GM21360 (cell line): Measurements from ENCODE around the gene C6orf132.

Experiments
- ATAC-seq: cut with Tn5 transposase; IDR thresholded peaks from one replicate; pipeline ENCODE4 v1.9.1; 2021; ENCODE audit warnings: mild to moderate bottlenecking, moderate library complexity; ENCODE audit not compliant: unreplicated experiment

The C6orf132 gene

DNA sequence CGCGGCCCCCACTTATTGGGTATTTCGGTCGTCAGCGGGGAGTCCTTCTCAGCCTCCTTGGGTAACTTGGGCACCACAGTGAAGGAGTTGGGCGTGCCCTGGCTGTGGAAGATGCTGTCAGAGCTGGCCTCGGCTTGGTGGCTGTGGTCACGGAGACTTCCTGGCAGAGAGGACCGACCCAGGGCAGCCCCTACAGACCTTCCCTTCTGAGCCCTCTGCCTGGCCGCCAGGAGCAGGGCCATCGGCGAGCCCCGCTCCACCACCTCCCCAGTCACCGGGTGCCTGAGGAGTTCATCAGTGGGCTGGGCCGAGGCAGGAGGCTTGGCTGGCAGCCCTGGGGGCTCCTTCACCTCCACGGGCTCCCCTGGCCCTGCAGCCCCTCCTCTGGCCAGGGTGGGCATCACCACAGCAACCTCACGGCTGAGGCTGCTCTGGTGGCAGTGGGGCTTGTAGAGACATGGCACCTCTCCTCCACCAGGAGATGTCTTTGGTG is 37.2 kb downstream of the C6orf132 start:
- ATAC-seq, result no peak

DNA sequence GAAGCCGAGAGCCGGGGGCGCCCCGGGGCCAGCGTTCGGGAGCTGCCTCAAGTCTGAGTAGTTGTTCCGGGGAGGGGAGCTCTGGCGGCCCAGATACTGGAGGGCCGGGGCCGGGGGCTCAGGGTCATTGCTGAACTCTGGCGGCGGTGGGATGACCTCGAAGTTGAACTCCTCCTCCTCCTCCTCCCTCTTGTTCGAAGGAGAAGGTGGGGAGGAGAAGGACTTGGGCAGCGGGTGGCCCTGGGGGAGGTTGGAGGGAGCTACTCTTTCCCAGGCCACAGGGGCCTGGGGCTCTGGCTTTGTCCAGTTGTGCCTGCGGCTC is 37.7 kb downstream of the C6orf132 start:
- no peak for ATAC-seq

DNA sequence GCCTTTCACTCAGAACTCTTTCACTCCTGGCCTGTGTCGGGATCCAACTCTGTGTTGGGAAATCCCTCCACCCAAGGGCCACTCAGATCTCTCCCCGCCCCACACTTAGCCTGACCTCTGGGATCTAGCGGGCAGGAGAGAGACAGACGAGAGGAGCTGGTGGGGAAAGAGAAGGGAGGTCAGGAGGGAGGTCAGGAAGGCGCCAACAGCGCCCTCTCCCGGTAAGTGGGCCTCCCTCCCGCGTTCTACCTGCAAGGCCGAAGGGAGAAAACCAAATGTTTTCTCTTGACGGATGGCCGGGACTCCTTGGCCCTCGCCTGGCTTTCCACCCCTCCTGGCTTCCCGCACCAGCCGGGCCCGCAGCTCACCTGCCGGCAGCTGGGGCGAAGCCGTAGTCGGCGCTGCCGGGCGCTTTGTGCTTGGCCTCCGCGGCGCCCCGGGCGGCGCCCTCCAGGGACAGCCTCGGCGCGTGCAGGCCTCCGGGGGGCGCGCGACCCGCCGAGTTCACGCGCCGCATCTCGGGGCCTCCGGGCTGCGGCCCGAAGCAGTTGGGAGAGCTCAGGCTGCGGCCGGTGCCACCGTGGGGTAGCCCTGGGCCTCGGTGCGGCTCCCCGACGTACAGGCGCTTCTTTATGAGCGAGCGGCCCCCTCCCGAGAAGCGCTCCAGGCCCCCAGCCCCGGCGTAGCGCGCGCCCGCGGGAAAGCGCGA is 38.2 kb downstream of the C6orf132 start:
- no peak for ATAC-seq

DNA sequence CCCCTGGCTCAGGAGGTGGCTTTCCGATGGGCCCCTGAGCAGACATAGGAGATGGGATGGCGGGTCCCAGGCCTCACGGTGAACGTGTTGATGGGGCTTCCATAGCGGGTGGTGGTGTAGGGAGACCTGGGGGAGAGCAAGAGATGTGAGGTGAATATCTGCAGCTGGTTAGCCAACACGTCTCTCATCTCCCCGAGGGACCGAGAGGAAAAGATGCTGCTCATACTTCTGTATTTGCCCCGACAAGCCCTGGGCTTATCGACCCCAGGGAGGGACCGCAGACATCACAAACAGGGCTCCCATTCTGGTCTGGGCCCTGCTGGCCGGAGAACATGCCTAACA is 38.7 kb downstream of the C6orf132 start:
- ATAC-seq, result no peak

DNA sequence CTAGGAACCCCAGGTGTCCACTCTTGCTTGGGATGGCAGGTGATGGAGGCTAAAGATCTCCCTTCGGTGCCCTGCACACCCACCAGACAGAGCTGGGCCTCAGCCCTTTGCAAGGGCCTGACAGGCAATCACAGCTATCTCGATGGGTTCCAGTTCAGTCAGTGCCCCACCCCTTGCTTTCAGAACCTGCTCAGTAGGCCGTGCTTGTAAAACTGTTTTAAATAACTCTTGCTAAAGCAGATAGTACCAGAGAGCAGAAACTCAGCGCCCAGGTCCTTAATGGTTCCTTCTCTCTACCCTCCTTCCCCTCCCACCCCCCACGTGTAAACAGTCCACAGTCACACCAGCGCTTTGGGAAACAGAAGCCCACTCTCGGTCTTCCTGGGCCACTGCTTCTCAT is 39.2 kb downstream of the C6orf132 start:
- ATAC-seq, result no peak

DNA sequence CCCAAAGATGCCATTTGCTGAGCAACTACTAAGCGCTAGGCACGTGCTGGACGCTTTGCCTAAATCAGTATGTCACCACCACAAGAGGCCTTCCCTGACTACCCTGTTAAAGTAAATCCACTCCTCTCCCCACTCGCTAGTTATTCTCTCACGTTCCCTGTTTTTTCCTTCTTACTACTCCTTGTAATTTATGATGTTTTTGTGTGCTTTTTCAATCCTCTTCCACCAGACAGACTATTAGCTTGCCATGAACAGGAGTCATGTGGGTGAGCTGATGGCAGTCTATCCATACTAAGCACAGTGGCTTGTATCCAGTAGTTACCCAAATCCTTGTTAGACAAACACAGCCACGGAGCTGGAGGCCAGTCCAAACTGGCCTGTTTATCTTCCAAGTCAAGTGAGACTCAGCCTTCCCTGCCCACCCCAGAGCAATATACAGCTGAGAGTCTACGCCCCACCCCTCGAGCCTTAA is 41.2 kb downstream of the C6orf132 start:
- no peak for ATAC-seq

DNA sequence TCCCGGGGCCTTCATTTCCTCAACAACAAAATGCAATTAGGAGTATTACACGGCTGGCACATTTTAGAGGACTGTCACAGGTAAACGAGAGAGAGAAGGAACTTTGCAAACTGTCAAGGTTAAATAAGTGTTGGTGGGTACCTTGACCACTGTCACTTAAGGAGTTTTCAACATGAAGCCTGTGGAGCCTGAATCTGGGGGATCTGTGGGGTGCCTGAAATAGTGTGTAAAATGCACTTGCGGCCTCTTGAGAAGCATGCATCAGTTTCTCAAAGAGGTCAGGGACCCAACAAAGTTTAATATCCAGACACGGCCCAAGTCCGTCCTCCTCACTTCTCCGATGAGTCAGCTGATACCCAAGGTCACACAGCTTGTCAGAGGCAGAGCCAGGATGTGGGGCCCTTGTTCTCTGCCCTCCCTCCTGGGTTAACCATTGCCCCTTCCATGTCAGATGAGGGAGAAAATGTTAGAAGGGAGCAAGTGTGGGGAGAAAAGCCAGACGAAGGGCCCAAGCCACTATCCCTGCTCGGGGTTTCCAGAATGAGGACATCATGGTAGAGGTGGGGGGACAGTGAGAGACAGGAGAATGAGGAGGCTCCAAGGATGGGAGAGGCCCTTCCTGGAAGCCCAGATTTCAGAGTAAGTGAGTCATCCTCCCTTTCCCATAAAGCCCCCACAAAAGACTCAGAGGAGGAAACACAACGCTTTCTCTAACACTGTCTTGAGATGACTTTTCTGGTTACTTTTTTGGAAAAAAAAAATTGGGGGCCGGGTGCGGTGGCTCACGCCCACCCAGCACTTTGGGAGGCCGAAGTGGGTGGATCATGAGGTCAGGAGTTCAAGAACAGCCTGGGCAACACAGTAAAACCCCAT is 42.2 kb downstream of the C6orf132 start:
- ATAC-seq, result no peak

DNA sequence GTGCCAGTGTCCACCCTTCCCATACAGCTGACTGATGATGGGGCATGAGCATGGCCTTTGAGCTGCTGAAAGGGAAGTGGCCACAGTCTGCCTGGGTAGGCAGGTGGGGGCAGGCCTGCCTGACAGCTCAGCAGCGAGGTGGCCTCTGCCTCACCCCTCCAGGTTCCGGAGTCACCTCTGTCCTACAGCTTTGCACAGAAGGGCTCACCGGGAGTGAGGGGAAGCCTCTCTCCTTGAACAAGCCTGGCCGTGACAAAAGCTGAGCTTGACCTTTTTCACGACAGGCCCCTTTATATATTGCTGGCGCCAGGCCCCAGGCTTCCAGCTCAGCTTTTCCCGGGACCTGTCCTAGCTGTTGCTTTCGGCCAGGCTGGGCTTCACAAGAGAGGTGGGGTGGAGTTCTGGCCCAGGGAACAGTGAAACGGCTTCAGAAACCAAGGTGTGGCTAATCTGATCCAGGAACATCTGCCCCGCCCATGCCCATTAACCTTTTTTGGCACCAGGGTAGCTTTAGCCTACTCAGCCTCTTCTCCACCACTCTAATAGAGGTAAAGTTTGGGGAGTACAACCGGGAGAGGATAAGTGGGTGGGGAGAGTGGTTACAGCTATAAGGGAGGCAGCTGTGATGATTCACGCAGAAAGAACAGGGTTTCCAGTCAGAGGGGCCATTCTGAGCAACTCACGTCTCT is 42.9 kb downstream of the C6orf132 start:
- no peak for ATAC-seq

DNA sequence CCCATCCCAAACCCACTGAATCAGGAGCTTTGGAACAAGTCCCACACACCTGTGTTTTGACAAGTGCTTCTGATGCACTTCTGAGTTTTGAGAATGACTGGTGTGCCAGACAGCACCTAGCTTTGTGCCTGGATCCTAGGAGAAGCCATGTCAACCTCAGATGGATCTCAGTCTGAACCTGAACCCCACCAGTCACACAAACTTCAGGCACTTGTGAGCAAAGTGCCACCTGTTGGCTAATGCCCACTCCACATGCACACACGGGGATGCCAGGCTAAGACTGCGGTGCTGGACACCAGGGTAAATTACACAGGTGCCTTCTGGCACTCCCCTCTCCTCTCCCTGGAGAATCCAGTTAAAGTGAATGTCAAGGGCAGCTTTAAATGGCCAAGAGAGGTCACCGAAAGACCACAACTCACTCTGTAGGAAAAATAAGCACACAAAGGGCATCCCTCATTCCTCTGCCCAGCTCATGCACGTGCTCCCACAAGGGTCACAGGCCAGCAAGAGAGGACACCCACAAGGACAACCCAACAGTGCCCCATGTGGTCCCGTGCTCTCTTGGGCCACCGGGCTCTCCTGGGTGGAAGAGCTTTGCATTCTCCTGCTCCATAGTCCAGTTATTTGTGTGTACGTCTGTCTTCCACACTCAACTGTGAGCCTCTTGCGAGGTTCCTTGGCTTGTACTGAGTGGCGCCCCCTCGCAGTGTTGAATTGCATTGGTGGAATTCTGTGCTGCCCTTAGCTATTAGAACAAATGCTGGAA is 46.5 kb downstream of the C6orf132 start:
- ATAC-seq, result no peak

DNA sequence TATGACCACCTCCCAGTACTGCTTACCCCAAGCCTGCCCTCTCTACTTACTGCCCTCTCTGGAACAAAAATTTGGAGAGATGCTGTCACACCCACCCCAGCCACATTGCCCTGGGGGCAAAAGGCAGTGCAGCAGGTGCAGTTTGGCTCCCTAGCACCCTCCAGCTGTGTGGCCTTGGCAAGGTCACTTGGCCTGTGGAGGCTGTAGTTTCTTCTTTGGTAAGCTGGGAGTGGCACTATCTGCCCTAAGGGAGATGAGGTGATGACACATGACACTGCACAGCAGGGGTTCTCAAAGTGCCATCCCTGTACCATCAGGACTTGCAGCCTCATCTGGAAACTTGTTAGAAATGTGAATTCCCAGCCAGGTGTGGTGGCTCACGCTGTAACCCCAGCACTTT is 47.3 kb downstream of the C6orf132 start:
- no peak for ATAC-seq

DNA sequence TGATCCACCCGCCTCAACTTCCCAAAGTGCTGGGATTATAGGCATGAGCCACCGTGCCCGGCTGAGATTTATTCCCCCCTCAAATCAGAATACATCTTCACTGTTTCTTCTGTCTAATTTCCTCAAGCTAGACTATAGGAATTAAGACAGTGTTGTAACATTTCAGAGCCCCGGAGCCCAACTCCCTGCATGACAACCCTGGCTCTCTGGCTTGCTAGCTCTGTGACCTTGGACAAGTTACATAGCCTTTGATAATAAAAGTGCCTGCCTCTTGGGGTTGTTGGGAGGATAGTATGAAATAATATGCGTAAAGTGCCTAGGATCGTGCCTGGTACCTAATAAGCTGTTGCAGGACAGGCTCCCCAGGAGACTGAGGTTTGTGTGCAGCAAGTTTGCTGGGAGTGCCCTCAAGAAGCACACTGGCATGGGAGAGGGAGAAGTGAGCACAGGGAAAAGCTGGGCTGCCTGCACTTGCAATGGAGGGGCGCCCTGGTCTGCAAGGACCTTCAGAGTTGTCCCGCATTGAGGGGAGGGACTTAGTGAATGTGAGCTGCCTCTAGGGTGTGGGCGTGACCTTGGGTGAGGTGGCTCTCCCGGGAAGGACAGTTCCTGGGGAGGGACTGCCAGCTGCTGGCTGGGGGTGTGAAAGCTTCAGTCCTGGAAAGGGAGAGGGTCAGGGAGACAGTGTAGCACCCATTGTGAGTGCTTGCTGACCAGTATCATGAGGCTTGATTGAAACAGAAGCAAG is 48.7 kb downstream of the C6orf132 start:
- no peak for ATAC-seq

DNA sequence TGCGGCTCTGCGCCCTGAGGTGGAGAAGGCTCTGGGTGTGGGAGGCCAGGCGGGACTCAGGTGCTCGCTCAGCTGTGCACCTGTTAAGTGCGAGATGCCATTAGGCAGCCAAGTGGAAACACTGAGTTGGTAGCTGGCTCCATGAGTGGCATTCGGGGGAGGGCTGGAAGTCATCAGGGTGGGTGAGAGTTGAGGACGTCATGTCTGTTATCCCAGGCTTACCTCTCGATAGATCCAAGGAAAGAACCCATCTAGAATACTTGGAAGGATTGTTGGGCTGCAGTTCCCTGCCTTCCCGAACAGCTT is 50.7 kb downstream of the C6orf132 start:
- ATAC-seq, result no peak

DNA sequence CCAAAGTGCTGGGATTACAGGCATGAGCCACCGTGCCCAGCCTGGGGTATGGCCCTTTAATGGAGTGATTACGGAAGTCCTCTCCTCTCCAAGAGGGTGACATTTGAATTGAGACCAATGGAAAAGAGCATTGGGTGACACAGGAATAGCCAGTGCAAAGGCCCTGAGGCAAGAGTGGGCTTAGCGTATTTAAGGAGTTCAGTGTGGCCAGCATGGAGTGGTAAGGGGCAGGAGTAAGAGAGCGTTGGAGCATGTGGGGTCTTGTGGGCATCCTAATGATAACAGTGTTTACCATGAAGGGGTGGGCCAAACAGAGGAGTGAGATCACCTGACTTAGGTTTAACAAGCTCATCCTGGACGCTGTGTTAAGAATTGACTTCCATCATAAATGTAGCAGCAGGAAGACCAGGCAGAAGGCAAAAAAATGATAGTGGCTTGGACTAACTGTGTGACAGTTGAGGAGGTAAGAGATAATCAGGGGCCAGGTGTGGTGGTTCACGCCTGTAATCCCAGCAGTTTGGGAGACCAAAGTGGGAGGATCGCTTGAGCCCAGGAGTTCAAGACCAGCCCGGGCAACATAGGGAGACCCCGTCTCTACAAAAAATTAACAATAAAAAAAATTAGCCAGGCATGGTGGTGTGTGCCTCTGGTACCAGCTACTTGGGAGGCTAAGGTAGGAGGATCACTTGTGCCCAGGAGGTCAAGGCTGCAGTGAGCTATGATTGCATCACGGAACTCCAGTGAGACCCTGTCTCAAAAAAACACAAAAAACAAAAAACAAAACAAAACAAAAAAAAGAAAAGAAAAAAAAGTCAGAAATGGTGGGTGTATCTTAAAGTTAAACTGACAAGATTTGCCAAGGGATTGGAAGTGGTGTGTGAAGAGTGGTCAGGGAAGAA is 51.4 kb downstream of the C6orf132 start:
- no peak for ATAC-seq

DNA sequence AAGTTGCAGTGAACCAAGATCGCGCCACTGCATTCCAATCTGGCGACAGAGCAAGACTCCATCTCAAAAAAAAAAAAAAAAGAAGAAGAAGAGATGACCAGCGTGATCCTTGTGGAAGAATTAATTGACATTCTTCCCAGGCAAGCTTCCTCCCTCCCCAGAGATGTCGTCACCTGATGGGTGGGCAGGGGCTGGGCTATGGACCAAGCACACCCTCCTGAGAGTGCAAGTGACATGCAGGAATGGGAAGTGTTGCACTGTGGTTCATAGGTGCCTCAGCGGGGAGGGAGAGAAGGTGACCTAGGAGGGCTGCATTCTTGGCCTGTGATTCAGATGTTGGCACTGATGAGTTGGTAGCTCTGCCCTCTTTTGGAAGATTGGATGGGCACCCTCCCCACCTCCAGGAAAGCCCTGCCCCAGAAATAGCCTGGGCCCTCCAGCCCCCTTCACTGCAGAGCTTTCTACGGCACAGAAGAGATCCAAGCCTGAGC is 54.3 kb downstream of the C6orf132 start:
- no peak for ATAC-seq

DNA sequence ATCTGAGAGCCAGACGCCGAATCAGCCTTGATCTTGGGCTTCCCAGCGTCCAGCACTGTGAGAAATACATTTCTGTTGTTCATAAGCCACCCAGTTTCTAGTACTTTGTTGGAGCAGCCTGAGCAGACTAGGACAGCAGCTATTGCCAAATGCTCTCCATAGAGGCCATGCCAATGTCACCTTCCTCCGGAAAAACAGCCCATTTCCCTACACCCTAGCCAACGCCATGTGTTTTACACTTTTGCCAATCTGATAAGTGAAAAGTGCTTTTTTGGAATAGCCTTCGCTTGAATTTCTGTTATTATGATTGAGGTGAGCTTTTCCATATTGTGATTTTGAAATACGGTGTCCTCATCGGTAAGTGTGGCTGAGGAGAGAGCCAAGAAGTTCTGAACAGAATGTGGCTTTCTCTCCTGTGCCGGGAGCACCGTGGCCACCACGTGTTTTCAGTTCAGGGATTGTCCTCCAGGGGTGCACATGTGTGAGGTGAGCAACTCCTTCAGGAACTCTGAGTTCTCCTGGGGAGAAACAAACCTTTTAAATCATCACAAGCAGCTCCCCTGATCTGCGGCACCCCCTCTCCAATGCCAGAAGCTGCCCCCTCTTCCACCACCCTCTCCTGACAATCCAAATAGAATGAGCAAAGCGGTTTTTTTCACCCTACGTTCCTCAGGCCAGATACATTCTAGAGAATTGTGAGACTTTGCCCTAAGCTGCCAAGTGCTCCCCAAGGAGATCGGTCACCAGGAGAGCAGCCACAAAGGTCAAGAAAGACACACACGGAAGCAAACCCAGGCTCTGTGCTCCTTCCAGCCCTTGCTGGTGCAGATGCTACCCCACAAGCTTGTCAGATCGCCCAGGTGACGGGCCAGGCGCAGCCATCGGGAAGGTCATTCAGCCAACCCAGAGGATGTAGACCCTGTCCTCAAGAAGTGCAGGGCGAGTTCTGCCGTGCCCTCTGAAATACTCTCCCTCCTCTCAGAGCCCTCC is 56.1 kb downstream of the C6orf132 start:
- ATAC-seq, result no peak

DNA sequence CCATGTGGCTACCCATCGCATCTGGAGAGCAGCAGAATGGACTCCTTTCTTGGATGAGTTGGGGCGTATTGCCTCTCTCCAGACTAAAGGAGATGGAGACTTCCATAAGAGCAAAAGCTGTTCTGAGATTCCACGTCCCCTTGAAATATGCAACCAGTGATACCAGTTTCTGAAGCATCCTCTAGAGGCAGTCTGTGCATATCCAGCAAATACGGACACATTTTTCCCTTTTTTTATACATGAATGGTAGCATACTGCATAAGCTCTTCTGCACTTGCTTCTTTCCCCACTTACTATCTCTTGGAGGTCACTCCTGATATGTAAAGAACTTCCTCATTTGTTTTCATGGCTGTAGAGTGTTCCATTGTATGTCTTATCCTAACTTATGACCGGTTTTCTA is 57.5 kb downstream of the C6orf132 start:
- ATAC-seq, result no peak

DNA sequence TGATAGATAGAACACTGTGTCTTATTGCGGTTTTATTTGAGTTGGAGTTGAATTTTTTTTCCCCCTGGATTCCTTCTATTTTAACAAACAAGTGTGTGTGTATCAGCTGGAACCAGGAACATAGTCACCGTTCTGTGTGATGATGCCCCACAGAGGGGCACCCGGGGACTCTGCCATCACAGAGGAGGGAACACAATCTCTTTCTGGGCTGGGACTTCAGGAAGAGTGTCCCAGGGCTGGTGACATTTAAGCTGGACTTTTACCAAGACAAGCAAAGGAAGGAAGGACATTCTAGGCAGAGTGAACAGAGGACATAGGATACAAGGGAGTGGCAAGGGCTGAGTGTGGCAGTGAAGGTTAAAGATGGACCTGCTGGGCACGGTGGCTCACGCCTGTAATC is 58.9 kb downstream of the C6orf132 start:
- ATAC-seq, result no peak

DNA sequence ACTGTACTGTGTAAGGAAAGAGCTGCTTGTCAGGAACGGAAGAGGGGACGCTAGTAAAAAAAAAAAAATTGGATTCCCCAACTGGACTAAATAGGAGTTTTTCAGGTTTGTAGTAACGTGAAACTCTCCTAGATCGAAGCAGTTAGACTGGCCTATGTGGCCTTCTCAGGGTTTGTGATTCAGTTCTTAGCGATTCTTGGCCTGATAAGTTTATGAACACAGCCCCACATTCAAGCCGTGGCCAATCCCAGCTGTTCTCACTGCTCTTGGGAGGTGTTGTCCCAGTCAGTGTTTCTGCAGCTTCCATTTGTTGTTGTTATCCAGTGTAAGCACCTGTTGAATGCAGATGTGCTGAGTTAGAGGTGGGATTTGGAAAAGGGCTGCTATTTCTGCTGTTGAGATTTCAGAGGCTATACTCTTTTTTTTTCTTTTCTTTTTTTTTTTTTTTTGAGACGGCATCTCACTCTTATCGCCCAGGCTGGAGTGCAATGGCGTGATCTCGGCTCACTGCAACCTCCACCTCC is 62.4 kb downstream of the C6orf132 start:
- ATAC-seq, result no peak
